ENCODE measurements around the gene HORMAD1.
"Not testable (repeated sequence)": the region's sequence is repeated elsewhere in the genome, so short reads cannot be mapped to it uniquely, and the experiment has no call there.

The HORMAD1 gene

GRCh38 chr1:150720703-150721102, at the start of gene HORMAD1:
Gene HORMAD1, minus strand, starts transcription at chr1:150720895. Its CDS starts 1,390 bp downstream, at chr1:150719505.
- no peak for DNase-seq (ENCODE audit: low read depth in 1 of 2, low spot score in 1 of 2)

GRCh38 chr1:150767704-150768103, 47.0 kb upstream of the HORMAD1 start:
- DNase-seq (ENCODE audit: low read depth in 1 of 2, low spot score in 1 of 2): not testable (repeated sequence)

- DNase-seq (ENCODE audit: low read depth in 1 of 2, low spot score in 1 of 2): not testable (repeated sequence)
Observed at GRCh38 chr1:150765977-150766301, 45.2 kb upstream of the HORMAD1 start.

GRCh38 chr1:150765296-150765976, 44.7 kb upstream of the HORMAD1 start, which contains the start of gene CTSS:
Gene CTSS, minus strand, starts transcription at chr1:150765778. Its CDS starts 1,015 bp downstream, at chr1:150764763.
- DNase-seq (ENCODE audit: low read depth in 1 of 2, low spot score in 1 of 2): no peak

- DNase-seq (ENCODE audit: low read depth in 1 of 2, low spot score in 1 of 2): no peak
Observed at GRCh38 chr1:150764617-150765101, 44.0 kb upstream of the HORMAD1 start.

GRCh38 chr1:150763018-150763417, 42.3 kb upstream of the HORMAD1 start:
- no peak for DNase-seq (ENCODE audit: low read depth in 1 of 2, low spot score in 1 of 2)

- no peak for DNase-seq (ENCODE audit: low read depth in 1 of 2, low spot score in 1 of 2)
Observed at GRCh38 chr1:150762552-150762951, 41.9 kb upstream of the HORMAD1 start.

- no peak for DNase-seq (ENCODE audit: low read depth in 1 of 2, low spot score in 1 of 2)
Observed at GRCh38 chr1:150761801-150762200, 41.1 kb upstream of the HORMAD1 start.

GRCh38 chr1:150760013-150760412, 39.3 kb upstream of the HORMAD1 start:
- DNase-seq (ENCODE audit: low read depth in 1 of 2, low spot score in 1 of 2): no peak

GRCh38 chr1:150753416-150753815, 32.7 kb upstream of the HORMAD1 start:
- DNase-seq (ENCODE audit: low read depth in 1 of 2, low spot score in 1 of 2): no peak

- no peak for DNase-seq (ENCODE audit: low read depth in 1 of 2, low spot score in 1 of 2)
Observed at GRCh38 chr1:150751443-150751842, 30.7 kb upstream of the HORMAD1 start.

- no peak for DNase-seq (ENCODE audit: low read depth in 1 of 2, low spot score in 1 of 2)
Observed at GRCh38 chr1:150749720-150750311, 29.1 kb upstream of the HORMAD1 start.

GRCh38 chr1:150748878-150749719, 28.4 kb upstream of the HORMAD1 start:
- no peak for DNase-seq (ENCODE audit: low read depth in 1 of 2, low spot score in 1 of 2)

GRCh38 chr1:150730130-150730721, 9.5 kb upstream of the HORMAD1 start:
- no peak for DNase-seq (ENCODE audit: low read depth in 1 of 2, low spot score in 1 of 2)

- no peak for DNase-seq (ENCODE audit: low read depth in 1 of 2, low spot score in 1 of 2)
Observed at GRCh38 chr1:150724336-150724735, 3.6 kb upstream of the HORMAD1 start.

- no peak for DNase-seq (ENCODE audit: low read depth in 1 of 2, low spot score in 1 of 2)
Observed at GRCh38 chr1:150720098-150720497, 597 bp downstream of the HORMAD1 start.

- DNase-seq (ENCODE audit: low read depth in 1 of 2, low spot score in 1 of 2): no peak
Observed at GRCh38 chr1:150718225-150718891, 2.3 kb downstream of the HORMAD1 start.

- not testable (repeated sequence) for DNase-seq (ENCODE audit: low read depth in 1 of 2, low spot score in 1 of 2)
Observed at GRCh38 chr1:150709031-150709430, 11.7 kb downstream of the HORMAD1 start.

- DNase-seq (ENCODE audit: low read depth in 1 of 2, low spot score in 1 of 2): no peak
Observed at GRCh38 chr1:150708595-150708994, 12.1 kb downstream of the HORMAD1 start.

GRCh38 chr1:150706091-150706490, 14.6 kb downstream of the HORMAD1 start:
- no peak for DNase-seq (ENCODE audit: low read depth in 1 of 2, low spot score in 1 of 2)

- no peak for DNase-seq (ENCODE audit: low read depth in 1 of 2, low spot score in 1 of 2)
Observed at GRCh38 chr1:150703427-150703826, 17.3 kb downstream of the HORMAD1 start.

Measured in stimulated activated CD4-positive, alpha-beta T cell treated with anti-CD3 and anti-CD28 coated beads, Interleukin-15, amount 100 ng/mL, for 1 hour (primary cell).